ENCODE measurements around the gene ATP10A. TPM values are rescaled to one million over a fixed set of nuclear protein-coding genes. Genes with fewer than 3 reads are reported as not detected.

ATP10A gene
- total RNA-seq, 1 experiment from 2014 or later: 3.9 TPM

DNA sequence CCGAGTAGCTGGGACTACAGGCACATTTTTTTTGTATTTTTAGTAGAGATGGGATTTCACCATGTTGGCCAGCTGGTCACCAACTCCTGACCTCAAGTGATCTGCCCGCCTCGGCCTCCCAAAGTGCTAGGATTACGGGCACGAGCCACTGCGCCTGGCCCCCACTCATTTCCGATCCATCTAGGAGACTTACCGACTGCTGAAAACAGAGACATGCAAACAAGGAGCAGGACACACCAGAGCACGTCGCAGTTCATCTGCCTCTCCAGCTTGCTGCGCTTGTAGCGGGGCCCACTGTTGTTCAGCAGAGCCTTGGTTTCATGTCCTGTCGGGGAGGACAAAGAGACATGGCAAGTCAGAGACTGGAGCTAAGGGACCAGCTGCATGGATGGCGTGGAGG, 137.4 kb downstream of the ATP10A start:
- no peaks in the 10 kb centered on the region; a peak in 1 of 7 replicates for H3K36me3 Mint-ChIP-seq (ENCODE audit: insufficient read depth in 1 of 3, low read depth in 3 of 3)
- H3K4ac ChIP-seq (ENCODE audit: low read depth, low read length): no peak overlapping the region
- H2BK15ac ChIP-seq (ENCODE audit: low read depth, low read length): no peak overlapping the region
- no peak for DNase-seq
- no peak overlapping the region for H2BK120ac ChIP-seq (ENCODE audit: low read depth, low read length, poor library complexity, severe bottlenecking)
- H3K4me1 ChIP-seq (ENCODE audit: insufficient read depth, low read length): no peaks in the 10 kb centered on the region
- H3K9me3 Mint-ChIP-seq: no peaks in the 10 kb centered on the region
- H3K4me3 Mint-ChIP-seq: no peak overlapping the region
- no peak overlapping the region for H4K8ac ChIP-seq (replicated peaks; ENCODE audit: insufficient read length, low read depth, low read length)
- H3K27me3 Mint-ChIP-seq (ENCODE audit: low read depth): no peaks in the 10 kb centered on the region
- no peak overlapping the region for H3K9ac ChIP-seq (ENCODE audit: extremely low read depth, insufficient read length, low read length)
- no peaks in the 10 kb centered on the region for H3K9me3 ChIP-seq (ENCODE audit: control insufficient read depth, low read depth, low read length)
- H2BK12ac ChIP-seq (ENCODE audit: insufficient read length, low read depth, low read length): no peak overlapping the region
- no peak overlapping the region for H3K18ac ChIP-seq (ENCODE audit: insufficient read length, low read depth, low read length)
- H3K4me1 Mint-ChIP-seq: peaks cover 10 to 13% of the 10 kb centered on the region in 2 experiments
- H3K14ac ChIP-seq (ENCODE audit: insufficient read depth, low read length): no peak overlapping the region
- H3K79me2 ChIP-seq (ENCODE audit: insufficient read depth, low read length): no peaks in the 10 kb centered on the region
- no peaks in the 10 kb centered on the region for H3K79me1 ChIP-seq (ENCODE audit: insufficient read depth, low read depth, low read length, poor library complexity, severe bottlenecking)
- H2AFZ ChIP-seq (ENCODE audit: low read length): no peak overlapping the region
- H3T11ph ChIP-seq (ENCODE audit: low read length): no peak overlapping the region
- H4K91ac ChIP-seq (ENCODE audit: insufficient read length, low read depth, low read length): no peak overlapping the region
- no peaks in the 10 kb centered on the region for H4K20me1 ChIP-seq (ENCODE audit: control insufficient read depth, insufficient read depth, insufficient read length)
- TF ChIP-seq, protein P1, sequence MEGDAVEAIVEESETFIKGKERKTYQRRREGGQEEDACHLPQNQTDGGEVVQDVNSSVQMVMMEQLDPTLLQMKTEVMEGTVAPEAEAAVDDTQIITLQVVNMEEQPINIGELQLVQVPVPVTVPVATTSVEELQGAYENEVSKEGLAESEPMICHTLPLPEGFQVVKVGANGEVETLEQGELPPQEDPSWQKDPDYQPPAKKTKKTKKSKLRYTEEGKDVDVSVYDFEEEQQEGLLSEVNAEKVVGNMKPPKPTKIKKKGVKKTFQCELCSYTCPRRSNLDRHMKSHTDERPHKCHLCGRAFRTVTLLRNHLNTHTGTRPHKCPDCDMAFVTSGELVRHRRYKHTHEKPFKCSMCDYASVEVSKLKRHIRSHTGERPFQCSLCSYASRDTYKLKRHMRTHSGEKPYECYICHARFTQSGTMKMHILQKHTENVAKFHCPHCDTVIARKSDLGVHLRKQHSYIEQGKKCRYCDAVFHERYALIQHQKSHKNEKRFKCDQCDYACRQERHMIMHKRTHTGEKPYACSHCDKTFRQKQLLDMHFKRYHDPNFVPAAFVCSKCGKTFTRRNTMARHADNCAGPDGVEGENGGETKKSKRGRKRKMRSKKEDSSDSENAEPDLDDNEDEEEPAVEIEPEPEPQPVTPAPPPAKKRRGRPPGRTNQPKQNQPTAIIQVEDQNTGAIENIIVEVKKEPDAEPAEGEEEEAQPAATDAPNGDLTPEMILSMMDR (conservative IDR thresholded peaks at IDR 0.05): no peak
- no peak overlapping the region for H3K4me2 ChIP-seq (ENCODE audit: insufficient read depth, insufficient read length, low read length)
- no peak overlapping the region for H2BK5ac ChIP-seq (ENCODE audit: insufficient read length, low read length)
- no peak overlapping the region for H3K56ac ChIP-seq (ENCODE audit: insufficient read length, low read depth, low read length)
- no peak overlapping the region for H3K27ac Mint-ChIP-seq
- H3K23ac ChIP-seq (ENCODE audit: insufficient read length, low read depth, low read length): no peak overlapping the region
- no peak overlapping the region for H3K27ac ChIP-seq (ENCODE audit: insufficient read length, low read depth, low read length)
- no peaks in the 10 kb centered on the region for H3K27me3 ChIP-seq (ENCODE audit: insufficient read depth, low read length)
- no CpG with 5 or more reads among the region's 14 CpGs for WGBS (ENCODE audit: extremely low coverage, insufficient read length, low lambda C conversion rate)
- no peak overlapping the region for H2BK20ac ChIP-seq (ENCODE audit: low read depth, low read length, poor library complexity, severe bottlenecking)
- H2AK5ac ChIP-seq (ENCODE audit: insufficient read length, low read length): no peak overlapping the region
- no peaks in the 10 kb centered on the region for H3K23me2 ChIP-seq (ENCODE audit: insufficient read length, low read depth, low read length, poor library complexity, severe bottlenecking)
- H4K5ac ChIP-seq (ENCODE audit: insufficient read length, low read depth, low read length): no peak overlapping the region
